ENCODE results near the gene NUDT21.

Gene NUDT21

GRCh38 chr16:56462064-56462796 lies 11.1 kb upstream of the NUDT21 start:
- DNase-seq (ENCODE audit: low read depth in 2 of 2): no peak

GRCh38 chr16:56460101-56460500 lies 9.0 kb upstream of the NUDT21 start:
- no peak for DNase-seq (ENCODE audit: low read depth in 2 of 2)

- no peak for DNase-seq (ENCODE audit: low read depth in 2 of 2)
These were observed 6.9 kb upstream of the NUDT21 start for GRCh38 chr16:56457927-56458470.

- DNase-seq (ENCODE audit: low read depth in 2 of 2): no peak
These were observed 889 bp upstream of the NUDT21 start for GRCh38 chr16:56451753-56452689.

GRCh38 chr16:56450275-56450985 lies 702 bp downstream of the NUDT21 start:
- no peak for DNase-seq (ENCODE audit: low read depth in 2 of 2)

GRCh38 chr16:56448005-56448404 lies 3.1 kb downstream of the NUDT21 start:
- no peak for DNase-seq (ENCODE audit: low read depth in 2 of 2)

GRCh38 chr16:56447286-56447685 lies 3.8 kb downstream of the NUDT21 start:
- DNase-seq (ENCODE audit: low read depth in 2 of 2): no peak

GRCh38 chr16:56438038-56438437 lies 13.1 kb downstream of the NUDT21 start:
- DNase-seq (ENCODE audit: low read depth in 2 of 2): no peak

GRCh38 chr16:56436258-56436657 lies 14.9 kb downstream of the NUDT21 start:
- DNase-seq (ENCODE audit: low read depth in 2 of 2): no peak

- no peak for DNase-seq (ENCODE audit: low read depth in 2 of 2)
These were observed 23.0 kb downstream of the NUDT21 start for GRCh38 chr16:56428091-56428490.

GRCh38 chr16:56426585-56426984 lies 24.5 kb downstream of the NUDT21 start:
- DNase-seq (ENCODE audit: low read depth in 2 of 2): no peak

GRCh38 chr16:56425439-56425832 lies 25.7 kb downstream of the NUDT21 start, which contains the start of gene AMFR:
TSS of gene AMFR (minus strand) at chr16:56425545. CDS start at chr16:56425327, 218 bp downstream.
- peak; percentile 30 to 40 for DNase-seq (ENCODE audit: low read depth in 2 of 2)

GRCh38 chr16:56424791-56425438 lies 26.2 kb downstream of the NUDT21 start:
- DNase-seq (ENCODE audit: low read depth in 2 of 2): peak in 1 of 2 experiments; percentile 15

- no peak for DNase-seq (ENCODE audit: low read depth in 2 of 2)
These were observed 26.7 kb downstream of the NUDT21 start for GRCh38 chr16:56424404-56424764.

- no peak for DNase-seq (ENCODE audit: low read depth in 2 of 2)
These were observed 27.3 kb downstream of the NUDT21 start for GRCh38 chr16:56423584-56424403.

GRCh38 chr16:56422896-56423441 lies 28.2 kb downstream of the NUDT21 start:
- DNase-seq (ENCODE audit: low read depth in 2 of 2): no peak

- no peak for DNase-seq (ENCODE audit: low read depth in 2 of 2)
These were observed 29.0 kb downstream of the NUDT21 start for GRCh38 chr16:56421976-56422669.

- no peak for DNase-seq (ENCODE audit: low read depth in 2 of 2)
These were observed 29.8 kb downstream of the NUDT21 start for GRCh38 chr16:56421313-56421712.

- no peak for DNase-seq (ENCODE audit: low read depth in 2 of 2)
These were observed 30.5 kb downstream of the NUDT21 start for GRCh38 chr16:56420613-56421012.
